Endothelial cell of umbilical vein (primary cell): Measurements from ENCODE around the gene ANKRD23. TPM values are rescaled to one million over a fixed set of nuclear protein-coding genes. Genes with fewer than 3 reads are reported as not detected.

Source experiments
- BruUV-seq: library from RNA; stranded (reverse); fragments of 400-500 nt; replicated peaks from 2 replicates; lab custom pipeline; 2021; lab: Mats Ljungman, UMichigan
- CTCF ChIA-PET: fragments of 300-600, 350-600 bp; sonication (Branson Sonifier 250); formaldehyde crosslinking; loops from one replicate; lab custom pipeline; 2021; ENCODE audit warnings: antibody characterized with exemption, inconsistent platforms; lab: Charles Lee
- POLR2A ChIA-PET: fragments of 300-600, 350-600 bp; sonication (Branson Sonifier 250); formaldehyde crosslinking; loops from one replicate; lab custom pipeline; 2021; ENCODE audit warnings: antibody characterized with exemption, inconsistent platforms; lab: Charles Lee
- DNase-seq: peaks from one replicate; pipeline ENCODE4 v3.0.0-alpha.2; 2011; ENCODE audit warnings: low read depth, low spot score
- FAIRE-seq: peaks from 2 replicates; lab custom pipeline; 2011; peaks lifted over from hg19 to GRCh38; lab: Jason Lieb, UNC
- H2AFZ ChIP-seq: 2 replicates; pipeline ENCODE4 v1.6.0; 2012; ENCODE audit warnings: low read depth, low read length, control low read depth, inconsistent platforms
- H3K27ac ChIP-seq: 2 replicates; pipeline ENCODE4 v1.5.1; 2011; ENCODE audit warnings: low read depth, mild to moderate bottlenecking, control low read depth, low read length, moderate library complexity; ENCODE audit not compliant: insufficient read depth
- H3K27me3 ChIP-seq, 2 experiments: 2 replicates each; pipeline versions ENCODE4 v1.6.0 to v1.6.1; 2011; ENCODE audit warnings: low read length in 2 of 2, mixed read lengths in 1 of 2; ENCODE audit not compliant: control insufficient read depth in 2 of 2, insufficient read depth in 2 of 2
- H3K36me3 ChIP-seq, 2 experiments: 2 replicates in 1 of 2; 3 replicates in 1 of 2; pipeline ENCODE4 v1.5.1; 2011; ENCODE audit warnings: low read length in 2 of 2, mild to moderate bottlenecking in 1 of 2, moderate library complexity in 1 of 2; ENCODE audit not compliant: control insufficient read depth in 2 of 2, insufficient read depth in 2 of 2; ENCODE audit errors: extremely low read depth in 1 of 2
- H3K4me1 ChIP-seq: 3 replicates; pipeline ENCODE4 v1.5.1; 2011; ENCODE audit warnings: mild to moderate bottlenecking, low read length; ENCODE audit not compliant: control insufficient read depth, insufficient read depth; ENCODE audit errors: extremely low read depth
- H3K4me2 ChIP-seq: 2 replicates; pipeline ENCODE4 v1.6.1; 2011; ENCODE audit warnings: low read length, control low read depth, mixed read lengths; ENCODE audit not compliant: insufficient read depth
- H3K4me3 ChIP-seq, 3 experiments: fragments of 200-600 bp in 1 of 3; sonication (generic), shearing (Covaris generic) in 1 of 3; replicated peaks in 1 of 3; 2 replicates each; pipeline ENCODE4 v1.5.1; 2011 to 2016; ENCODE audit warnings: control low read depth in 3 of 3, low read length in 3 of 3, mild to moderate bottlenecking in 2 of 3, inconsistent platforms in 1 of 3, low read depth in 1 of 3, moderate library complexity in 1 of 3; ENCODE audit not compliant: insufficient read depth in 1 of 3
- H3K79me2 ChIP-seq: 2 replicates; pipeline ENCODE4 v1.6.0; 2012; ENCODE audit warnings: low read length, inconsistent platforms; ENCODE audit not compliant: control insufficient read depth, insufficient read depth
- H3K9ac ChIP-seq: replicated peaks from 2 replicates; pipeline ENCODE3; 2011; ENCODE audit warnings: low read length, control low read depth; ENCODE audit not compliant: insufficient read depth; ENCODE audit errors: extremely low read depth
- H3K9me1 ChIP-seq: replicated peaks from 3 replicates; pipeline ENCODE4 v1.6.0; 2011; ENCODE audit warnings: mild to moderate bottlenecking, low read length; ENCODE audit not compliant: control insufficient read depth, insufficient read depth; ENCODE audit errors: extremely low read depth
- H3K9me3 ChIP-seq: replicated peaks from 2 replicates; pipeline ENCODE4 v1.5.1; 2012; ENCODE audit warnings: low read length, inconsistent platforms; ENCODE audit not compliant: control insufficient read depth, insufficient read depth
- H4K20me1 ChIP-seq: replicated peaks from 2 replicates; pipeline ENCODE3; 2011; ENCODE audit warnings: mild to moderate bottlenecking, low read length; ENCODE audit not compliant: control insufficient read depth, insufficient read depth; ENCODE audit errors: extremely low read depth
- EZH2 ChIP-seq: IDR thresholded peaks from 2 replicates; pipeline ENCODE4 v1.6.1; 2012; ENCODE audit warnings: borderline replicate concordance, low read depth, mild to moderate bottlenecking, moderate library complexity, low read length, inconsistent platforms; ENCODE audit not compliant: severe bottlenecking
- FOS ChIP-seq: IDR thresholded peaks from 2 replicates; pipeline ENCODE4 v1.6.1; 2011; ENCODE audit warnings: mild to moderate bottlenecking, low read length, moderate library complexity, borderline replicate concordance; ENCODE audit not compliant: insufficient read depth
- GATA2 ChIP-seq: IDR thresholded peaks from 2 replicates; pipeline ENCODE4 v1.7.0; 2011; ENCODE audit warnings: low read depth, mild to moderate bottlenecking, moderate library complexity, mixed read lengths, low read length; ENCODE audit not compliant: insufficient read length, insufficient read depth
- JUN ChIP-seq: IDR thresholded peaks from 2 replicates; pipeline ENCODE4 v1.6.1; 2011; ENCODE audit warnings: borderline replicate concordance, low read depth; ENCODE audit not compliant: insufficient read length, insufficient read depth
- MYC ChIP-seq: IDR thresholded peaks from one replicate; pipeline ENCODE4 v1.6.1; 2011; ENCODE audit warnings: mild to moderate bottlenecking, low read depth, low read length
- POLR2A ChIP-seq: IDR thresholded peaks from 2 replicates; pipeline ENCODE4 v1.6.1; 2012; ENCODE audit warnings: low read depth, mild to moderate bottlenecking, control low read depth, low read length
- POLR2AphosphoS5 ChIP-seq: IDR thresholded peaks from 2 replicates; pipeline ENCODE4 v1.6.1; 2012; ENCODE audit warnings: low read depth, mild to moderate bottlenecking, control low read depth, low read length, moderate library complexity; ENCODE audit not compliant: insufficient read depth
- dilution Hi-C: fragments of 300-500 bp; cut with MboI; formaldehyde crosslinking; loops from one replicate; pipeline ENCODE4 v1.15.0; 2019; ENCODE audit warnings: low sequenced_read_pairs; ENCODE audit not compliant: extremely low pct_ligation_motif_present
- intact Hi-C: fragments of 100-400 bp; cut with micrococcal nuclease; formaldehyde crosslinking; loops from one replicate; pipeline ENCODE4 v1.10.0; 2022
- polyA plus RNA-seq, 4 experiments: library from polyadenylated mRNA; depleted of rRNA in 3 of 4; stranded (reverse) in 3 of 4; unstranded in 1 of 4; fragments of >200 nt; gene quantifications; 2 replicates each; pipeline versions ENCODE4 v1.2.1 to v1.2.3, GENCODE V29; 2011 to 2012; ENCODE audit warnings: missing spikeins in 1 of 4
- total RNA-seq: library from RNA; stranded (reverse); gene quantifications from 2 replicates; pipeline ENCODE4 v1.2.3, GENCODE V29; 2021
- TF ChIP-seq, protein P1 (sequence below): IDR thresholded peaks from 2 replicates; pipeline ENCODE4 v1.6.1; 2011; ENCODE audit not compliant: insufficient read depth, insufficient read length
- TF ChIP-seq, protein P2 (sequence below), 2 donors: IDR thresholded peaks; 1 replicate in 1 of 2; 2 replicates in 1 of 2; pipeline ENCODE4 v1.5.1; 2011; ENCODE audit warnings: low read length in 2 of 2, mild to moderate bottlenecking in 2 of 2, moderate library complexity in 2 of 2, control low read depth in 1 of 2, inconsistent platforms in 1 of 2, low read depth in 1 of 2; ENCODE audit not compliant: insufficient read depth in 1 of 2; ENCODE audit errors: extremely low read depth in 1 of 2

Gene ANKRD23
- total and polyA plus RNA-seq, 2 donors (not counting 3 experiments of a cell fraction or from before 2014, with no cell fraction given): 1.7 to 3.6 TPM

DNA sequence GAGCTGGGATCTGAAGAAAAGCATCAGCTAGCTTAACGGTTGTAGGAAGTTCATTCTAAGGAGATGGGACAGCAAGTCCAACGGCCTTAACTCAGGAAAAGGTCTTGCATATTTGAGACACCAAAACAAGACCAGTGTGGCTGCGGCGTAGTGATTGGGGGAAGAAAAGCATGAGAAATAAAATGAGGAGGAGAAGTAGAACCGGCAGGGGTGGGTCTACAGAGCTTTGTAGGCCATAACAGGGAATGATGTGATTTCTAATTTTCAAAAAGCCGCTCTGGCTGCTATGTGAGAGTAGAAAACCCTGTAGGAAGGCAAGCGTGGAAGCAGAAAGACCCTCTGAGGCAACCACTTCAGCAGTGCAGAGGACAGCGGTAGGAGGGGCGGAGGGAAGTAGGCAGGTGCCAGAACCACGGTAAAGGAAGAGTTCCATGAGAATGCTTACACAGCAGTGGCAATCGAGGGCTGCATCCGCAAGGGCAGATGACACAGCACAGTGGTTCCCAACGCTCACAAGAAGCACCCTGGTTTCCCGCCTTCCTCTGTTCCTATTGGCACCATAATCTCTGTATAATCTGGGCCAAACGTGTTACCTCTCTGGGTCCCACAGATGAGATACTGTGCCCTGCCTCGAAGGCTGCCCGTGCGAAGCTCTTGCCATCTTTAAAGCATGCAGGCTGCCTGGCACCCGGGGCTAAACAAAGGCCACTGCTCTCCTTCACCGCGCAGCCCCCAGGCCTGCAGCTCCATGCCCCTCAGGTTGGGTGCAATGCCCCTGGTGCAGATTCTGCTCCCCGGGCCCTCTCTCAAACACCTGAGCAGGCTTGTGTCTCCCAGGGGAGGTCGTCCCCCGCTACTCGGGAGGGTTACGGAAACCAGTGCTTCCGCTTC, 13.2 kb upstream of the ANKRD23 start:
- TSS peak; percentile 22 for BruUV-seq
- Histone ChIP-seq H3K9ac (peak overlapping the region; percentile 42), H3K4me2 (peak overlapping the region; percentile 65), H3K27me3 (no peaks in the 10 kb centered on the region), H3K4me1 (peaks cover 9% of the 10 kb centered on the region), H3K36me3 (peaks cover 0 to 18% of the 10 kb centered on the region in 2 experiments), H3K79me2 (peaks cover 3% of the 10 kb centered on the region), H3K9me1 (no peaks in the 10 kb centered on the region), H3K4me3 (peak overlapping the region; percentile 10 to 53 (median 51)), H3K27ac (peak overlapping the region; percentile 10), H2AFZ (peak overlapping the region; percentile 84), H3K9me3 (no peaks in the 10 kb centered on the region), H4K20me1 (no peaks in the 10 kb centered on the region)
- ChIA-PET POLR2A (interaction anchor here (1.0 to 1.9 kb wide), 4 partner anchors 12 to 255 kb away, joined by 3 to 6 read pairs (median 4); partner anchors contain the start of gene CNNM3), CTCF (interaction anchor here (0.6 to 4.3 kb wide), 25 partner anchors 10 to 255 kb away, joined by 3 to 81 read pairs (median 6); partner anchors contain the start of genes ANKRD36, CNNM3, CNNM4 and SEMA4C)
- TF ChIP-seq GATA2 (no peak), EZH2 (no peak), MYC (no peak), FOS (no peak), JUN (no peak), POLR2A (no peak), POLR2AphosphoS5 (no peak)
- TF ChIP-seq, protein P1, sequence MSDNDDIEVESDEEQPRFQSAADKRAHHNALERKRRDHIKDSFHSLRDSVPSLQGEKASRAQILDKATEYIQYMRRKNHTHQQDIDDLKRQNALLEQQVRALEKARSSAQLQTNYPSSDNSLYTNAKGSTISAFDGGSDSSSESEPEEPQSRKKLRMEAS: no peak
- TF ChIP-seq, protein P2, sequence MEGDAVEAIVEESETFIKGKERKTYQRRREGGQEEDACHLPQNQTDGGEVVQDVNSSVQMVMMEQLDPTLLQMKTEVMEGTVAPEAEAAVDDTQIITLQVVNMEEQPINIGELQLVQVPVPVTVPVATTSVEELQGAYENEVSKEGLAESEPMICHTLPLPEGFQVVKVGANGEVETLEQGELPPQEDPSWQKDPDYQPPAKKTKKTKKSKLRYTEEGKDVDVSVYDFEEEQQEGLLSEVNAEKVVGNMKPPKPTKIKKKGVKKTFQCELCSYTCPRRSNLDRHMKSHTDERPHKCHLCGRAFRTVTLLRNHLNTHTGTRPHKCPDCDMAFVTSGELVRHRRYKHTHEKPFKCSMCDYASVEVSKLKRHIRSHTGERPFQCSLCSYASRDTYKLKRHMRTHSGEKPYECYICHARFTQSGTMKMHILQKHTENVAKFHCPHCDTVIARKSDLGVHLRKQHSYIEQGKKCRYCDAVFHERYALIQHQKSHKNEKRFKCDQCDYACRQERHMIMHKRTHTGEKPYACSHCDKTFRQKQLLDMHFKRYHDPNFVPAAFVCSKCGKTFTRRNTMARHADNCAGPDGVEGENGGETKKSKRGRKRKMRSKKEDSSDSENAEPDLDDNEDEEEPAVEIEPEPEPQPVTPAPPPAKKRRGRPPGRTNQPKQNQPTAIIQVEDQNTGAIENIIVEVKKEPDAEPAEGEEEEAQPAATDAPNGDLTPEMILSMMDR (IDR thresholded peaks at IDR 0.05; ENCODE audit: extremely low read depth in 1 of 2, insufficient read depth in 1 of 2, low read depth in 1 of 2, low read length in 2 of 2): no peak
- intact Hi-C loops (no loop called here), dilution Hi-C loops (no loop called here)
- peak; percentile 25 for DNase-seq
- peak; percentile 33 for FAIRE-seq
